GM12874 (cell line): ENCODE results near the gene IL10RA.

Experiments
- CTCF ChIP-seq: IDR thresholded peaks from 2 replicates; pipeline ENCODE4 v1.5.1; 2011; ENCODE audit warnings: low read depth, mild to moderate bottlenecking, control low read depth, low read length, moderate library complexity; ENCODE audit not compliant: insufficient read depth

IL10RA gene

GRCh38 chr11:117998664-117999353, 12.6 kb downstream of the IL10RA start:
- no peak for TF ChIP-seq CTCF

- TF ChIP-seq CTCF = no peak
Observed at GRCh38 chr11:117999354-117999993, 13.3 kb downstream of the IL10RA start.

GRCh38 chr11:118000067-118000849, 14.1 kb downstream of the IL10RA start:
- no peak for TF ChIP-seq CTCF

GRCh38 chr11:118000850-118001228, 14.6 kb downstream of the IL10RA start:
- TF ChIP-seq CTCF = no peak

- no peak for TF ChIP-seq CTCF
Observed at GRCh38 chr11:118001494-118001971, 15.3 kb downstream of the IL10RA start.

GRCh38 chr11:118002010-118002540, 15.9 kb downstream of the IL10RA start:
- no peak for TF ChIP-seq CTCF
